HepG2 (cell line): Measurements from ENCODE around the gene GPRIN1. TPM values are rescaled to one million over a fixed set of nuclear protein-coding genes. Genes with fewer than 3 reads are reported as not detected.

ENCODE experiments used
- AGO2 ChIP-seq: fragments of 200-400 bp; formaldehyde crosslinking; optimal IDR thresholded peaks from 2 replicates; pipeline ENCODE3; 2017; ENCODE audit warnings: mild to moderate bottlenecking, low read depth, low read length, moderate library complexity
- FOXP1 ChIP-seq, 2 experiments: fragments of 450-650 bp in 1 of 2; IDR thresholded peaks; 2 replicates each; pipeline ENCODE4 v1.6.1; 2017 to 2018; ENCODE audit warnings: antibody characterized with exemption in 1 of 2
- IKZF1 ChIP-seq: fragments of 450-650 bp; IDR thresholded peaks from 2 replicates; pipeline ENCODE4 v1.7.1; 2016
- PATZ1 ChIP-seq: sonication (generic); formaldehyde crosslinking; IDR thresholded peaks from 2 replicates; pipeline ENCODE4 v1.4.0; 2020; ENCODE audit warnings: missing genetic modification reagents
- PRDM4 ChIP-seq: sonication (generic); formaldehyde crosslinking; IDR thresholded peaks from 2 replicates; pipeline ENCODE4 v1.9.0; 2021; ENCODE audit warnings: missing genetic modification reagents, borderline replicate concordance
- RFX5 ChIP-seq: IDR thresholded peaks from 2 replicates; pipeline ENCODE4 v1.6.1; 2011; ENCODE audit warnings: low read depth, low read length, improper control_type of control experiment
- RFXANK ChIP-seq: IDR thresholded peaks from 2 replicates; pipeline ENCODE4 v1.6.1; 2016
- ZNF274 ChIP-seq: sonication (generic); formaldehyde crosslinking; IDR thresholded peaks from 2 replicates; pipeline ENCODE4 v1.5.1; 2020; ENCODE audit warnings: mild to moderate bottlenecking, missing genetic modification reagents
- ZNF768 ChIP-seq: sonication (generic); formaldehyde crosslinking; IDR thresholded peaks from 2 replicates; pipeline ENCODE4 v1.4.0; 2020; ENCODE audit warnings: missing genetic modification reagents
- polyA plus RNA-seq, 8 experiments: library from polyadenylated mRNA; depleted of rRNA in 3 of 8; stranded (reverse) in 7 of 8; unstranded in 1 of 8; fragments of >200 nt; fragmentation: Illumina TruSeq in 4 of 8; extraction: Trizol in 4 of 8; gene quantifications; 2 replicates each; pipeline versions ENCODE4 v1.2.1 to v1.2.3, GENCODE V29; 2011 to 2016; ENCODE audit warnings: low read depth in 4 of 8, missing spikeins in 1 of 8, mixed read lengths in 1 of 8; ENCODE audit not compliant: insufficient read depth in 1 of 8
- total RNA-seq, 5 experiments: library from RNA; depleted of rRNA; stranded (reverse); fragments of >200 nt; fragmentation: Illumina TruSeq; extraction: Trizol; gene quantifications; 2 replicates each; pipeline ENCODE4 v1.2.3, GENCODE V29; 2016; ENCODE audit warnings: low read depth in 1 of 5

The GPRIN1 gene
- total and polyA plus RNA-seq, 2 of the 13 experiments (the other 11 are each of a cell fraction or from before 2014, with no cell fraction given) = 0.32 to 2.0 TPM

- TF ChIP-seq ZNF274 (CRISPR knock-in tag) (peak; percentile 28; the same call in 1 of the 2 replicates), RFX5 (no peak), FOXP1 (IDR thresholded peaks at IDR 0.05) (no peak), FOXP1 (CRISPR knock-in tag; IDR thresholded peaks at IDR 0.05) (no peak), IKZF1 (no peak), PATZ1 (CRISPR knock-in tag) (no peak), ZNF768 (CRISPR knock-in tag) (no peak), RFXANK (CRISPR knock-in tag) (no peak), AGO2 (peak; percentile 51), PRDM4 (CRISPR knock-in tag) (no peak)
- TF ChIP-seq, all 625 proteins: peak for 24
Observed at GRCh38 chr5:176658007-176658599, 48.1 kb upstream of the GPRIN1 start (continued).
